Ishikawa (cell line): ENCODE measurements around the gene STAG2.

ENCODE experiments used
- CEBPB ChIP-seq: IDR thresholded peaks from 2 replicates; pipeline ENCODE4 v1.6.1; 2012
- CREB1 ChIP-seq: IDR thresholded peaks from 2 replicates; pipeline ENCODE4 v1.6.1; 2012; ENCODE audit warnings: low read depth
- EGR1 ChIP-seq: IDR thresholded peaks from 2 replicates; pipeline ENCODE4 v1.6.1; 2012
- EP300 ChIP-seq: IDR thresholded peaks from 2 replicates; pipeline ENCODE4 v1.6.1; 2012; ENCODE audit warnings: borderline replicate concordance
- FOXM1 ChIP-seq: IDR thresholded peaks from 2 replicates; pipeline ENCODE4 v1.6.1; 2012; ENCODE audit warnings: low read depth, borderline replicate concordance
- NFIC ChIP-seq: IDR thresholded peaks from 2 replicates; pipeline ENCODE4 v1.6.1; 2012
- RAD21 ChIP-seq: IDR thresholded peaks from 2 replicates; pipeline ENCODE4 v1.6.1; 2012; ENCODE audit warnings: low read depth
- TAF1 ChIP-seq: IDR thresholded peaks from 2 replicates; pipeline ENCODE4 v1.6.1; 2012; ENCODE audit warnings: low read depth, mild to moderate bottlenecking
- TCF12 ChIP-seq: IDR thresholded peaks from 2 replicates; pipeline ENCODE4 v1.6.1; 2012; ENCODE audit warnings: low read depth
- TEAD4 ChIP-seq: IDR thresholded peaks from 2 replicates; pipeline ENCODE4 v1.6.1; 2012
- YY1 ChIP-seq: IDR thresholded peaks from 2 replicates; pipeline ENCODE4 v1.6.1; 2012; ENCODE audit warnings: low read depth
- ZBTB7A ChIP-seq: IDR thresholded peaks from 2 replicates; pipeline ENCODE4 v1.6.1; 2012; ENCODE audit warnings: low read depth
- TF ChIP-seq, protein P1 (sequence below): IDR thresholded peaks from 2 replicates; pipeline ENCODE4 v1.6.1; 2012
- TF ChIP-seq, protein P2 (sequence below): IDR thresholded peaks from 2 replicates; pipeline ENCODE4 v1.6.1; 2012; ENCODE audit warnings: low read depth, mild to moderate bottlenecking
- TF ChIP-seq, protein P3 (sequence below): IDR thresholded peaks from 2 replicates; pipeline ENCODE4 v1.6.1; 2012

STAG2 gene

DNA sequence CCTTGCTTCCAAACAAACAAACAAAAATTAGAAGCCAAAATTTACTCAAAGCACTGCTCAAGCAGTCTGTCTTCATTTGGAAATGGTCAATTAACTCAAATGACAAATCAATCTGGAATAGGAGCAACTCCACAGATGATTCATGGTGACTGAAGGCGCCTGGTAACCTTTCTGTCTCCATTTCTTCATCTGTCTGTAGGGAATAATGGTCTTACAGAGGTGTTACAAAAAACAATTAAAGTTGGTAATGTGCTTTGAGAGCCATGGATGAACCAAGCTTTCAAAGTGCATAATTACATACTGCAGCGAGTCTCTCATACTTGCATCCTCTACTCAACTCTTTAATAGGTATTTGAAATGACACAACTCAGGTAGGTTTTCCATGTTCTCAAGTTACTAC lies 38.3 kb upstream of the STAG2 start:
- TF ChIP-seq NFIC (no peak), TAF1 (no peak), RAD21 (no peak), ZBTB7A (no peak), EGR1 (no peak), FOXM1 (no peak), CEBPB (no peak), TEAD4 (no peak), EP300 (no peak), TCF12 (no peak), YY1 (no peak), CREB1 (no peak)
- TF ChIP-seq, protein P1, sequence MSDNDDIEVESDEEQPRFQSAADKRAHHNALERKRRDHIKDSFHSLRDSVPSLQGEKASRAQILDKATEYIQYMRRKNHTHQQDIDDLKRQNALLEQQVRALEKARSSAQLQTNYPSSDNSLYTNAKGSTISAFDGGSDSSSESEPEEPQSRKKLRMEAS, result no peak
- TF ChIP-seq, protein P2, sequence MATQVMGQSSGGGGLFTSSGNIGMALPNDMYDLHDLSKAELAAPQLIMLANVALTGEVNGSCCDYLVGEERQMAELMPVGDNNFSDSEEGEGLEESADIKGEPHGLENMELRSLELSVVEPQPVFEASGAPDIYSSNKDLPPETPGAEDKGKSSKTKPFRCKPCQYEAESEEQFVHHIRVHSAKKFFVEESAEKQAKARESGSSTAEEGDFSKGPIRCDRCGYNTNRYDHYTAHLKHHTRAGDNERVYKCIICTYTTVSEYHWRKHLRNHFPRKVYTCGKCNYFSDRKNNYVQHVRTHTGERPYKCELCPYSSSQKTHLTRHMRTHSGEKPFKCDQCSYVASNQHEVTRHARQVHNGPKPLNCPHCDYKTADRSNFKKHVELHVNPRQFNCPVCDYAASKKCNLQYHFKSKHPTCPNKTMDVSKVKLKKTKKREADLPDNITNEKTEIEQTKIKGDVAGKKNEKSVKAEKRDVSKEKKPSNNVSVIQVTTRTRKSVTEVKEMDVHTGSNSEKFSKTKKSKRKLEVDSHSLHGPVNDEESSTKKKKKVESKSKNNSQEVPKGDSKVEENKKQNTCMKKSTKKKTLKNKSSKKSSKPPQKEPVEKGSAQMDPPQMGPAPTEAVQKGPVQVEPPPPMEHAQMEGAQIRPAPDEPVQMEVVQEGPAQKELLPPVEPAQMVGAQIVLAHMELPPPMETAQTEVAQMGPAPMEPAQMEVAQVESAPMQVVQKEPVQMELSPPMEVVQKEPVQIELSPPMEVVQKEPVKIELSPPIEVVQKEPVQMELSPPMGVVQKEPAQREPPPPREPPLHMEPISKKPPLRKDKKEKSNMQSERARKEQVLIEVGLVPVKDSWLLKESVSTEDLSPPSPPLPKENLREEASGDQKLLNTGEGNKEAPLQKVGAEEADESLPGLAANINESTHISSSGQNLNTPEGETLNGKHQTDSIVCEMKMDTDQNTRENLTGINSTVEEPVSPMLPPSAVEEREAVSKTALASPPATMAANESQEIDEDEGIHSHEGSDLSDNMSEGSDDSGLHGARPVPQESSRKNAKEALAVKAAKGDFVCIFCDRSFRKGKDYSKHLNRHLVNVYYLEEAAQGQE, result no peak
- TF ChIP-seq, protein P3, sequence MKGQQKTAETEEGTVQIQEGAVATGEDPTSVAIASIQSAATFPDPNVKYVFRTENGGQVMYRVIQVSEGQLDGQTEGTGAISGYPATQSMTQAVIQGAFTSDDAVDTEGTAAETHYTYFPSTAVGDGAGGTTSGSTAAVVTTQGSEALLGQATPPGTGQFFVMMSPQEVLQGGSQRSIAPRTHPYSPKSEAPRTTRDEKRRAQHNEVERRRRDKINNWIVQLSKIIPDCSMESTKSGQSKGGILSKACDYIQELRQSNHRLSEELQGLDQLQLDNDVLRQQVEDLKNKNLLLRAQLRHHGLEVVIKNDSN, result no peak

DNA sequence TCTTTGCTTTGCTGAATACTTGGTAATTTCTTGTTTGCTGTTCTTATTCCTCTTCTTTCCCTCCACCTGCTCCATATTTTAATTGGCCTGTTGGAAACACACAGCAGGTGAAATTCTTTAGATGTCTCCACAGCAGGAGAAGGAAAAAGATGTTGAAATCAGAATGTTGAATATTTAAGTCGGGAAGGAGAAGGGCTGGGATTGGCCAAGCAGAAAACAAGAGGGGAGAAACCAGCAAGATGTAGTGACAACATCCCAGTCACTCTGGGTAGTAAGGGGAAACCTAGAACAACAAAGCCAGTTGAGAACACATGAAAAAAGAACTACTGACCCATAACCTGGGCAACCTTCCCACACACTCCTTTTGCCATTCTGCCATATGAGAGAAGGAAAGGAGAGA lies 37.3 kb upstream of the STAG2 start:
- TF ChIP-seq YY1 (no peak), TCF12 (peak; percentile 40; the same call in 1 of the 2 replicates), CREB1 (no peak), TAF1 (no peak), FOXM1 (peak; percentile 34; the same call in 1 of the 2 replicates), ZBTB7A (no peak), CEBPB (peak; percentile 94), RAD21 (no peak), TEAD4 (peak; percentile 91), EP300 (peak; percentile 77), EGR1 (no peak), NFIC (peak; percentile 32; the same call in 1 of the 2 replicates)
- TF ChIP-seq, protein P2, result no peak
- TF ChIP-seq, protein P3, result no peak
- TF ChIP-seq, protein P1, result 0 out of 2 replicates have a peak, but pooled peaks have one; percentile 21

DNA sequence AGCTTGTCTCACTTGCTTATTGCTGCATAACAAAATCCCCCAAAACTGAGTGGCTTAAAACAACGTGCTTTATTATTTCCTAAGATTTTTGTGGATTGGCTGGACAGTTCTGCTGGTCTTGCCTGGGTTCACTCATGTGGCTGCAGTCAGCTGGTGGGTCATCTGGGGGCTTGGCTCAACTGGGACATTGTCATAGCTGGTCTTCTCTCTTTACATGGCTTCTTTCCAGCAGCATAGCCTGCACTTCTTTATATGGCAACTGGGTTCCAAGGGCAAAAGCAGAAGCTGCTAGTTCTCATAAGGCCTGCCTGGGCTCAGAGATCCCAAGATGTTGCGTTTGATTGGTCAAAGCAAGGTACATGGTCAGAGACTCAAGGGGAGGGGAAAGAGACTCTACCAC lies 33.7 kb upstream of the STAG2 start:
- TF ChIP-seq, protein P2, result no peak
- no peak for TF ChIP-seq EP300
- TF ChIP-seq, protein P1, result no peak
- no peak for TF ChIP-seq YY1
- no peak for TF ChIP-seq TEAD4
- no peak for TF ChIP-seq RAD21
- TF ChIP-seq EGR1, result no peak
- no peak for TF ChIP-seq FOXM1
- TF ChIP-seq NFIC, result no peak
- no peak for TF ChIP-seq TCF12
- TF ChIP-seq, protein P3, result no peak
- no peak for TF ChIP-seq ZBTB7A
- TF ChIP-seq CREB1, result no peak
- no peak for TF ChIP-seq CEBPB
- no peak for TF ChIP-seq TAF1
